Endothelial cell of umbilical vein (primary cell): Measurements from ENCODE around the gene DNTT. TPM values are rescaled to one million over a fixed set of nuclear protein-coding genes. Genes with fewer than 3 reads are reported as not detected.

Experiments
- BruUV-seq: library from RNA; stranded (reverse); fragments of 400-500 nt; replicated peaks from 2 replicates; lab custom pipeline; 2021; lab: Mats Ljungman, UMichigan
- CTCF ChIA-PET: fragments of 300-600, 350-600 bp; sonication (Branson Sonifier 250); formaldehyde crosslinking; loops from one replicate; lab custom pipeline; 2021; ENCODE audit warnings: antibody characterized with exemption, inconsistent platforms; lab: Charles Lee
- POLR2A ChIA-PET: fragments of 300-600, 350-600 bp; sonication (Branson Sonifier 250); formaldehyde crosslinking; loops from one replicate; lab custom pipeline; 2021; ENCODE audit warnings: antibody characterized with exemption, inconsistent platforms; lab: Charles Lee
- DNase-seq: peaks from one replicate; pipeline ENCODE4 v3.0.0-alpha.2; 2011; ENCODE audit warnings: low read depth, low spot score
- FAIRE-seq: peaks from 2 replicates; lab custom pipeline; 2011; peaks lifted over from hg19 to GRCh38; lab: Jason Lieb, UNC
- H2AFZ ChIP-seq: 2 replicates; pipeline ENCODE4 v1.6.0; 2012; ENCODE audit warnings: low read depth, low read length, control low read depth, inconsistent platforms
- H3K27ac ChIP-seq: 2 replicates; pipeline ENCODE4 v1.5.1; 2011; ENCODE audit warnings: low read depth, mild to moderate bottlenecking, control low read depth, low read length, moderate library complexity; ENCODE audit not compliant: insufficient read depth
- H3K27me3 ChIP-seq, 2 experiments: 2 replicates each; pipeline versions ENCODE4 v1.6.0 to v1.6.1; 2011; ENCODE audit warnings: low read length in 2 of 2, mixed read lengths in 1 of 2; ENCODE audit not compliant: control insufficient read depth in 2 of 2, insufficient read depth in 2 of 2
- H3K36me3 ChIP-seq, 2 experiments: 2 replicates in 1 of 2; 3 replicates in 1 of 2; pipeline ENCODE4 v1.5.1; 2011; ENCODE audit warnings: low read length in 2 of 2, mild to moderate bottlenecking in 1 of 2, moderate library complexity in 1 of 2; ENCODE audit not compliant: control insufficient read depth in 2 of 2, insufficient read depth in 2 of 2; ENCODE audit errors: extremely low read depth in 1 of 2
- H3K4me1 ChIP-seq: 3 replicates; pipeline ENCODE4 v1.5.1; 2011; ENCODE audit warnings: mild to moderate bottlenecking, low read length; ENCODE audit not compliant: control insufficient read depth, insufficient read depth; ENCODE audit errors: extremely low read depth
- H3K4me2 ChIP-seq: 2 replicates; pipeline ENCODE4 v1.6.1; 2011; ENCODE audit warnings: low read length, control low read depth, mixed read lengths; ENCODE audit not compliant: insufficient read depth
- H3K4me3 ChIP-seq, 3 experiments: fragments of 200-600 bp in 1 of 3; sonication (generic), shearing (Covaris generic) in 1 of 3; replicated peaks in 1 of 3; 2 replicates each; pipeline ENCODE4 v1.5.1; 2011 to 2016; ENCODE audit warnings: control low read depth in 3 of 3, low read length in 3 of 3, mild to moderate bottlenecking in 2 of 3, inconsistent platforms in 1 of 3, low read depth in 1 of 3, moderate library complexity in 1 of 3; ENCODE audit not compliant: insufficient read depth in 1 of 3
- H3K79me2 ChIP-seq: 2 replicates; pipeline ENCODE4 v1.6.0; 2012; ENCODE audit warnings: low read length, inconsistent platforms; ENCODE audit not compliant: control insufficient read depth, insufficient read depth
- H3K9ac ChIP-seq: replicated peaks from 2 replicates; pipeline ENCODE3; 2011; ENCODE audit warnings: low read length, control low read depth; ENCODE audit not compliant: insufficient read depth; ENCODE audit errors: extremely low read depth
- H3K9me1 ChIP-seq: replicated peaks from 3 replicates; pipeline ENCODE4 v1.6.0; 2011; ENCODE audit warnings: mild to moderate bottlenecking, low read length; ENCODE audit not compliant: control insufficient read depth, insufficient read depth; ENCODE audit errors: extremely low read depth
- H3K9me3 ChIP-seq: replicated peaks from 2 replicates; pipeline ENCODE4 v1.5.1; 2012; ENCODE audit warnings: low read length, inconsistent platforms; ENCODE audit not compliant: control insufficient read depth, insufficient read depth
- H4K20me1 ChIP-seq: replicated peaks from 2 replicates; pipeline ENCODE3; 2011; ENCODE audit warnings: mild to moderate bottlenecking, low read length; ENCODE audit not compliant: control insufficient read depth, insufficient read depth; ENCODE audit errors: extremely low read depth
- CTCF ChIP-seq, 2 donors: IDR thresholded peaks; 1 replicate in 1 of 2; 2 replicates in 1 of 2; pipeline ENCODE4 v1.5.1; 2011; ENCODE audit warnings: low read length in 2 of 2, mild to moderate bottlenecking in 2 of 2, moderate library complexity in 2 of 2, control low read depth in 1 of 2, inconsistent platforms in 1 of 2, low read depth in 1 of 2; ENCODE audit not compliant: insufficient read depth in 1 of 2; ENCODE audit errors: extremely low read depth in 1 of 2
- EZH2 ChIP-seq: IDR thresholded peaks from 2 replicates; pipeline ENCODE4 v1.6.1; 2012; ENCODE audit warnings: borderline replicate concordance, low read depth, mild to moderate bottlenecking, moderate library complexity, low read length, inconsistent platforms; ENCODE audit not compliant: severe bottlenecking
- FOS ChIP-seq: IDR thresholded peaks from 2 replicates; pipeline ENCODE4 v1.6.1; 2011; ENCODE audit warnings: mild to moderate bottlenecking, low read length, moderate library complexity, borderline replicate concordance; ENCODE audit not compliant: insufficient read depth
- GATA2 ChIP-seq: IDR thresholded peaks from 2 replicates; pipeline ENCODE4 v1.7.0; 2011; ENCODE audit warnings: low read depth, mild to moderate bottlenecking, moderate library complexity, mixed read lengths, low read length; ENCODE audit not compliant: insufficient read length, insufficient read depth
- JUN ChIP-seq: IDR thresholded peaks from 2 replicates; pipeline ENCODE4 v1.6.1; 2011; ENCODE audit warnings: borderline replicate concordance, low read depth; ENCODE audit not compliant: insufficient read length, insufficient read depth
- MAX ChIP-seq: IDR thresholded peaks from 2 replicates; pipeline ENCODE4 v1.6.1; 2011; ENCODE audit not compliant: insufficient read depth, insufficient read length
- MYC ChIP-seq: IDR thresholded peaks from one replicate; pipeline ENCODE4 v1.6.1; 2011; ENCODE audit warnings: mild to moderate bottlenecking, low read depth, low read length
- POLR2A ChIP-seq: IDR thresholded peaks from 2 replicates; pipeline ENCODE4 v1.6.1; 2012; ENCODE audit warnings: low read depth, mild to moderate bottlenecking, control low read depth, low read length
- POLR2AphosphoS5 ChIP-seq: IDR thresholded peaks from 2 replicates; pipeline ENCODE4 v1.6.1; 2012; ENCODE audit warnings: low read depth, mild to moderate bottlenecking, control low read depth, low read length, moderate library complexity; ENCODE audit not compliant: insufficient read depth
- dilution Hi-C: fragments of 300-500 bp; cut with MboI; formaldehyde crosslinking; loops from one replicate; pipeline ENCODE4 v1.15.0; 2019; ENCODE audit warnings: low sequenced_read_pairs; ENCODE audit not compliant: extremely low pct_ligation_motif_present
- intact Hi-C: fragments of 100-400 bp; cut with micrococcal nuclease; formaldehyde crosslinking; loops from one replicate; pipeline ENCODE4 v1.10.0; 2022
- polyA plus RNA-seq, 4 experiments: library from polyadenylated mRNA; depleted of rRNA in 3 of 4; stranded (reverse) in 3 of 4; unstranded in 1 of 4; fragments of >200 nt; gene quantifications; 2 replicates each; pipeline versions ENCODE4 v1.2.1 to v1.2.3, GENCODE V29; 2011 to 2012; ENCODE audit warnings: missing spikeins in 1 of 4
- total RNA-seq: library from RNA; stranded (reverse); gene quantifications from 2 replicates; pipeline ENCODE4 v1.2.3, GENCODE V29; 2021

The DNTT gene
- total and polyA plus RNA-seq, 2 donors (not counting 3 experiments of a cell fraction or from before 2014, with no cell fraction given): not detected

DNA sequence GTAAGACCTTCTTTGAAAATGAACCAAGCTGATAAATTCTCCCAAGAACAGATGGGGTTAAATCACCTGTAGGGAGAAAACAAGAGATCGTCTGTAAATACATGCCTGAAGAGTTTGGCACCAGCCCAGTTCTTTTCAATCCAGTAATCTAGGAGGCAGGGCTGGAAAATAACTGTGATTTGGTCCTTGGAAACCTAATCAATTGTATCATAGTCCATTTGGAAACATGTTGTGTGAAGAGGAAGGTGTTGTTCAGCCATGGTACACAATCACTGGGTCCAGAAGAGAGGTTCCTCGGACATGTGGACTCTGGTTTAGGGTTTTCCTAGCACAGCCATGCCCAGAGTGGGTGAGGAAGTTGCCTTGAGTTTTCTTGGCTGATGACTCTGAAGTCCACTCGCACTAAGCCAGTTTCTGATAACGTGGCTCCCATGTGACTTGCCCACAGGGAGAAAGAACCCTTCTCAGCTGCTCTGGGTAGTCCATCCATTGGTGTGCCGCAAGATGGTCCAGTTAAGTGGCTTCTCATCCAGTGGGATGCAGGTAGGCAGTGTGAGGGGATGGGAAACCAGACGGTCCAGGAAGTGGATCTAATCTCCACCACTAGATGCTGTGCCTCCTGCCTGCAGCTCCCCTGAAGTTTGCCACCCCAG is 38.0 kb upstream of the DNTT start:
- Histone ChIP-seq H3K4me2 (no peak overlapping the region), H3K79me2 (no peaks in the 10 kb centered on the region), H3K9ac (no peak overlapping the region), H3K36me3 (no peaks in the 10 kb centered on the region), H3K9me3 (no peaks in the 10 kb centered on the region), H4K20me1 (no peaks in the 10 kb centered on the region), H3K27ac (no peak overlapping the region), H3K4me3 (no peak overlapping the region), H3K9me1 (no peaks in the 10 kb centered on the region), H2AFZ (no peak overlapping the region), H3K4me1 (no peaks in the 10 kb centered on the region), H3K27me3 (peaks cover 0 to 2% of the 10 kb centered on the region in 2 experiments)
- DNase-seq (no peak), FAIRE-seq (no peak)
- intact Hi-C loops (no loop called here), dilution Hi-C loops (no loop called here)
- no TSS peak for BruUV-seq
- ChIA-PET POLR2A (no interaction called here), CTCF (interaction anchor here (0.9 to 3.4 kb wide), 5 partner anchors 10 to 249 kb away, joined by 3 to 10 read pairs (median 4); no protein-coding TSS in a partner anchor)
- TF ChIP-seq JUN: no peak
- no peak for TF ChIP-seq FOS
- TF ChIP-seq GATA2: no peak
- TF ChIP-seq CTCF (IDR thresholded peaks at IDR 0.05; ENCODE audit: extremely low read depth in 1 of 2, insufficient read depth in 1 of 2, low read depth in 1 of 2, low read length in 2 of 2): no peak
- no peak for TF ChIP-seq EZH2
- no peak for TF ChIP-seq MYC
- TF ChIP-seq MAX: no peak
- no peak for TF ChIP-seq POLR2AphosphoS5
- no peak for TF ChIP-seq POLR2A
